ENCODE results near the gene UTS2. TPM values are rescaled to one million over a fixed set of nuclear protein-coding genes. Genes with fewer than 3 reads are reported as not detected.

UTS2 gene
- polyA plus RNA-seq, 3 donors, result 0.11 TPM; not detected in 2

DNA sequence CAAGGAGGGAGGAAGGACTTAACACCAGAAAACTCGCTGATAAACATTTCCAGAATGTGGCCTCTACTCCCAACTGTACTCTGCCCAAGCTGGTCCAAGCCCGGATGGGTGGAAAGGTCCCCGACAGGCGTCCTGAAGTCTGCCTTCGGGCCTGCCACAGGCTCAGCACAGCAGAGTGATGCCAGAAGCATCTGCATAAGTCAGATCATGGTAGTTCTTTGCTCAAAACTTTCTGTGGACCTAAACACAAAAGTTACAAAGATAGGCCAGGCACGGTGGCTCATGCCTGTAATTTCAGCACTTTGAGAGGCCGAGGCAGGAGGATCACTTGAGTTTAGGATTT, 790 bp upstream of the UTS2 start:
- Mint-ChIP-seq H3K36me3 (no peaks in the 10 kb centered on the region), H3K27me3 (ENCODE audit: low read depth in 3 of 3) (peaks cover 2 to 14% (median 10%) of the 10 kb centered on the region in 3 donors), H3K4me1 (peaks cover 5% of the 10 kb centered on the region), H3K27ac (no peak overlapping the region), H3K4me3 (no peak overlapping the region), H3K9me3 (peaks cover 0 to 2% (median 0%) of the 10 kb centered on the region in 7 donors)
- Histone ChIP-seq H3K9ac (ENCODE audit: insufficient read depth, low read length, poor library complexity, severe bottlenecking) (no peak overlapping the region), H3K9me3 (replicated peaks in 1 of 2; ENCODE audit: control insufficient read depth in 1 of 2, insufficient read depth in 1 of 2, low read length in 2 of 2) (no peaks in the 10 kb centered on the region), H3K4me3 (replicated peaks in 1 of 3; ENCODE audit: low read depth in 2 of 3, low read length in 3 of 3) (no peak overlapping the region), H3K27me3 (ENCODE audit: control insufficient read depth in 2 of 2, insufficient read depth in 2 of 2, low read length in 2 of 2) (no peaks in the 10 kb centered on the region), H3K4me2 (replicated peaks; ENCODE audit: extremely low read depth, low read length, poor library complexity, severe bottlenecking) (no peak overlapping the region), H2AFZ (ENCODE audit: insufficient read depth, low read depth, low read length, poor library complexity, severe bottlenecking) (no peak overlapping the region), H3K36me3 (replicated peaks in 1 of 2; ENCODE audit: control insufficient read depth in 1 of 2, insufficient read depth in 2 of 2, low read length in 2 of 2) (no peaks in the 10 kb centered on the region), H3K79me2 (ENCODE audit: insufficient read depth, low read length) (no peaks in the 10 kb centered on the region), H3K4me1 (ENCODE audit: control insufficient read depth in 1 of 2, insufficient read depth in 2 of 2, low read length in 2 of 2) (peaks cover 4 to 10% of the 10 kb centered on the region in 2 donors), H3K27ac (ENCODE audit: low read depth in 1 of 2, low read length in 2 of 2) (no peak overlapping the region), H4K20me1 (ENCODE audit: insufficient read depth, low read length) (no peaks in the 10 kb centered on the region)
- 99% methylated on average over 6 of the region's 7 CpGs for WGBS (ENCODE audit: insufficient coverage)
- DNase-seq, result no peak
- TF ChIP-seq, protein P1, sequence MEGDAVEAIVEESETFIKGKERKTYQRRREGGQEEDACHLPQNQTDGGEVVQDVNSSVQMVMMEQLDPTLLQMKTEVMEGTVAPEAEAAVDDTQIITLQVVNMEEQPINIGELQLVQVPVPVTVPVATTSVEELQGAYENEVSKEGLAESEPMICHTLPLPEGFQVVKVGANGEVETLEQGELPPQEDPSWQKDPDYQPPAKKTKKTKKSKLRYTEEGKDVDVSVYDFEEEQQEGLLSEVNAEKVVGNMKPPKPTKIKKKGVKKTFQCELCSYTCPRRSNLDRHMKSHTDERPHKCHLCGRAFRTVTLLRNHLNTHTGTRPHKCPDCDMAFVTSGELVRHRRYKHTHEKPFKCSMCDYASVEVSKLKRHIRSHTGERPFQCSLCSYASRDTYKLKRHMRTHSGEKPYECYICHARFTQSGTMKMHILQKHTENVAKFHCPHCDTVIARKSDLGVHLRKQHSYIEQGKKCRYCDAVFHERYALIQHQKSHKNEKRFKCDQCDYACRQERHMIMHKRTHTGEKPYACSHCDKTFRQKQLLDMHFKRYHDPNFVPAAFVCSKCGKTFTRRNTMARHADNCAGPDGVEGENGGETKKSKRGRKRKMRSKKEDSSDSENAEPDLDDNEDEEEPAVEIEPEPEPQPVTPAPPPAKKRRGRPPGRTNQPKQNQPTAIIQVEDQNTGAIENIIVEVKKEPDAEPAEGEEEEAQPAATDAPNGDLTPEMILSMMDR (IDR thresholded peaks at IDR 0.05), result no peak
- intact Hi-C loops (cut with micrococcal nuclease), result loop anchor here in 1 of 2 donors (2.0 kb wide), 1 partner anchor 187 kb away; no protein-coding TSS in a partner anchor

DNA sequence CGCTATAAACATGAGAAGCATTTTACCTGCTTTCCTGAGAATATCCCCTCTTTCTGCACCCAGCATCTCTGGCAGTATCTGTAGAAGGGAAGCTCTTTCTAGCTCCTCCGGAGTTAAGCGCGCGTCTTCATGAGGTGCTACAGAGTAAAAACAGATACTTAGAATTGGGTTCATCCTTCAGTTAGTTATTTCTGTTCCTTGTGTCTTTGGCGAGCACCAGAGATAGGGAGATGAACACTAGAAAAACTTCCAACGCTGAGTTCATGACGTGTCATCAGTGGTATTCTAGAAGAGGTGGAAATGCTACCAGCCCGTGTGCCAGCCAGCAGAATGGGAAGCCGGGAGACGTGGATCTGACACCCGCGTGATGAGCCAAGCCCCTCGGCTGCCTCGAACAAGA, 2.1 kb downstream of the UTS2 start:
- peaks cover 2 to 11% (median 7%) of the 10 kb centered on the region in 3 donors for H3K27me3 Mint-ChIP-seq (ENCODE audit: low read depth in 3 of 3)
- no peaks in the 10 kb centered on the region for H3K27me3 ChIP-seq (ENCODE audit: control insufficient read depth in 2 of 2, insufficient read depth in 2 of 2, low read length in 2 of 2)
- WGBS (ENCODE audit: insufficient coverage), result 93% methylated on average over 8 of the region's 15 CpGs
- TF ChIP-seq, protein P1 (IDR thresholded peaks at IDR 0.05), result no peak
- intact Hi-C loops (cut with micrococcal nuclease), result no loop called here
- DNase-seq, result no peak
- H3K4me1 ChIP-seq (ENCODE audit: control insufficient read depth in 1 of 2, insufficient read depth in 2 of 2, low read length in 2 of 2), result no peaks in the 10 kb centered on the region
- no peak overlapping the region for H3K27ac Mint-ChIP-seq
- no peak overlapping the region for H3K4me3 Mint-ChIP-seq
- no peak overlapping the region for H2AFZ ChIP-seq (ENCODE audit: insufficient read depth, low read depth, low read length, poor library complexity, severe bottlenecking)
- no peak overlapping the region for H3K4me2 ChIP-seq (replicated peaks; ENCODE audit: extremely low read depth, low read length, poor library complexity, severe bottlenecking)
- H3K36me3 Mint-ChIP-seq, result no peaks in the 10 kb centered on the region
- no peak overlapping the region for H3K27ac ChIP-seq (ENCODE audit: low read depth in 1 of 2, low read length in 2 of 2)
- no peaks in the 10 kb centered on the region for H3K36me3 ChIP-seq (replicated peaks in 1 of 2; ENCODE audit: control insufficient read depth in 1 of 2, insufficient read depth in 2 of 2, low read length in 2 of 2)
- no peak overlapping the region for H3K9ac ChIP-seq (ENCODE audit: insufficient read depth, low read length, poor library complexity, severe bottlenecking)
- no peaks in the 10 kb centered on the region for H3K9me3 ChIP-seq (replicated peaks in 1 of 2; ENCODE audit: control insufficient read depth in 1 of 2, insufficient read depth in 1 of 2, low read length in 2 of 2)
- H3K4me3 ChIP-seq (replicated peaks in 1 of 3; ENCODE audit: low read depth in 2 of 3, low read length in 3 of 3), result no peak overlapping the region
- no peaks in the 10 kb centered on the region for H3K79me2 ChIP-seq (ENCODE audit: insufficient read depth, low read length)
- no peaks in the 10 kb centered on the region for H4K20me1 ChIP-seq (ENCODE audit: insufficient read depth, low read length)
- H3K9me3 Mint-ChIP-seq, result no peaks in the 10 kb centered on the region
- H3K4me1 Mint-ChIP-seq, result no peaks in the 10 kb centered on the region
